HG02571 (cell line): ENCODE results near the gene PCNX1.

Experiments
- ATAC-seq: cut with Tn5 transposase; IDR thresholded peaks from one replicate; pipeline ENCODE4 v1.9.1; 2021; ENCODE audit warnings: mild to moderate bottlenecking, moderate library complexity; ENCODE audit not compliant: unreplicated experiment

Gene PCNX1

GRCh38 chr14:70955543-70956480, 48.6 kb downstream of the PCNX1 start:
- ATAC-seq = no peak

- ATAC-seq = no peak
These were observed 49.3 kb downstream of the PCNX1 start for GRCh38 chr14:70956511-70956910.

- no peak for ATAC-seq
These were observed 50.5 kb downstream of the PCNX1 start for GRCh38 chr14:70957710-70958109.

- no peak for ATAC-seq
These were observed 55.7 kb downstream of the PCNX1 start for GRCh38 chr14:70962935-70963334.

- ATAC-seq = no peak
These were observed 57.2 kb downstream of the PCNX1 start for GRCh38 chr14:70964492-70964891.

GRCh38 chr14:70971560-70971959, 64.3 kb downstream of the PCNX1 start:
- no peak for ATAC-seq

- no peak for ATAC-seq
These were observed 65.1 kb downstream of the PCNX1 start for GRCh38 chr14:70972107-70972976.

GRCh38 chr14:70976591-70976990, 69.3 kb downstream of the PCNX1 start:
- no peak for ATAC-seq

- ATAC-seq = no peak
These were observed 74.0 kb downstream of the PCNX1 start for GRCh38 chr14:70981000-70981952.

- ATAC-seq = no peak
These were observed 74.9 kb downstream of the PCNX1 start for GRCh38 chr14:70982200-70982599.

GRCh38 chr14:70987041-70987440, 79.8 kb downstream of the PCNX1 start:
- no peak for ATAC-seq

GRCh38 chr14:70988452-70988851, 81.2 kb downstream of the PCNX1 start:
- no peak for ATAC-seq

GRCh38 chr14:70993931-70994330, 86.7 kb downstream of the PCNX1 start:
- ATAC-seq = no peak

- ATAC-seq = no peak
These were observed 88.0 kb downstream of the PCNX1 start for GRCh38 chr14:70995211-70995610.

GRCh38 chr14:70995671-70996070, 88.4 kb downstream of the PCNX1 start:
- no peak for ATAC-seq

- no peak for ATAC-seq
These were observed 91.9 kb downstream of the PCNX1 start for GRCh38 chr14:70999117-70999516.

GRCh38 chr14:71000091-71000490, 92.8 kb downstream of the PCNX1 start:
- ATAC-seq = no peak

- no peak for ATAC-seq
These were observed 94.5 kb downstream of the PCNX1 start for GRCh38 chr14:71001742-71002141.

- ATAC-seq = no peak
These were observed 95.9 kb downstream of the PCNX1 start for GRCh38 chr14:71003156-71003555.

- ATAC-seq = no peak
These were observed 97.2 kb downstream of the PCNX1 start for GRCh38 chr14:71004481-71004880.

- ATAC-seq = no peak
These were observed 97.8 kb downstream of the PCNX1 start for GRCh38 chr14:71005076-71005475.
